Liver (tissue), 9 donors: Measurements from ENCODE around the gene KDM4D. TPM values are rescaled to one million over a fixed set of nuclear protein-coding genes. Genes with fewer than 3 reads are reported as not detected.

Source experiments
- DNase-seq: peaks from one replicate; pipeline ENCODE4 v3.0.0-alpha.2; 2017; ENCODE audit warnings: low spot score
- H3K27ac ChIP-seq, 2 donors: one replicate each; pipeline ENCODE4 v1.7.0; 2013; ENCODE audit warnings: inconsistent platforms in 2 of 2, low read length in 2 of 2, control low read depth in 1 of 2, low read depth in 1 of 2, mild to moderate bottlenecking in 1 of 2
- H3K27me3 ChIP-seq, 4 donors: one replicate each; pipeline versions ENCODE4 v1.6.1 to v1.7.0; 2013; ENCODE audit warnings: low read length in 3 of 4, inconsistent platforms in 1 of 4, mild to moderate bottlenecking in 1 of 4, moderate library complexity in 1 of 4; ENCODE audit not compliant: control insufficient read depth in 4 of 4, insufficient read depth in 4 of 4
- H3K36me3 ChIP-seq, 4 donors: one replicate each; pipeline versions ENCODE4 v1.6.1 to v1.7.0; 2013; ENCODE audit warnings: low read length in 3 of 4, mild to moderate bottlenecking in 3 of 4, low read depth in 1 of 4, moderate library complexity in 1 of 4; ENCODE audit not compliant: control insufficient read depth in 4 of 4, insufficient read depth in 3 of 4
- H3K4me1 ChIP-seq, 4 donors: one replicate each; pipeline versions ENCODE4 v1.6.1 to v1.7.0; 2013; ENCODE audit warnings: low read length in 3 of 4, mild to moderate bottlenecking in 3 of 4, moderate library complexity in 1 of 4; ENCODE audit not compliant: control insufficient read depth in 4 of 4, insufficient read depth in 4 of 4
- H3K4me3 ChIP-seq, 3 donors: one replicate each; pipeline versions ENCODE4 v1.6.1 to v1.7.0; 2013; ENCODE audit warnings: low read length in 3 of 3, control low read depth in 1 of 3, low read depth in 1 of 3, mild to moderate bottlenecking in 1 of 3
- H3K9ac ChIP-seq, 2 donors: one replicate each; pipeline ENCODE4 v1.7.0; 2013; ENCODE audit warnings: low read length in 2 of 2, mild to moderate bottlenecking in 2 of 2, moderate library complexity in 2 of 2, control low read depth in 1 of 2, low read depth in 1 of 2
- H3K9me3 ChIP-seq, 4 donors: one replicate each; pipeline versions ENCODE4 v1.6.1 to v1.7.0; 2013; ENCODE audit warnings: low read length in 3 of 4; ENCODE audit not compliant: control insufficient read depth in 4 of 4
- EGR1 ChIP-seq, 2 donors: IDR thresholded peaks; 2 replicates each; pipeline ENCODE4 v1.6.1; 2016 to 2018; ENCODE audit warnings: antibody characterized with exemption in 2 of 2, low read depth in 2 of 2
- FOXA1 ChIP-seq: IDR thresholded peaks from 2 replicates; pipeline ENCODE4 v1.6.1; 2016; ENCODE audit warnings: antibody characterized with exemption
- FOXA2 ChIP-seq: IDR thresholded peaks from 2 replicates; pipeline ENCODE4 v1.6.1; 2016; ENCODE audit warnings: antibody characterized with exemption
- GABPA ChIP-seq, 2 donors: IDR thresholded peaks in 1 of 2; conservative IDR thresholded peaks in 1 of 2; 2 replicates each; pipeline ENCODE4 v1.6.1; 2016; ENCODE audit warnings: antibody characterized with exemption in 2 of 2, mild to moderate bottlenecking in 1 of 2, moderate library complexity in 1 of 2
- HNF4A ChIP-seq, 2 donors: conservative IDR thresholded peaks; 2 replicates each; pipeline ENCODE4 v1.6.1; 2016; ENCODE audit warnings: antibody characterized with exemption in 2 of 2, mild to moderate bottlenecking in 2 of 2
- HNF4G ChIP-seq: IDR thresholded peaks from 2 replicates; pipeline ENCODE4 v1.6.1; 2016; ENCODE audit warnings: antibody characterized with exemption
- JUND ChIP-seq, 2 donors: IDR thresholded peaks; 2 replicates each; pipeline ENCODE4 v1.6.1; 2016; ENCODE audit warnings: antibody characterized with exemption in 2 of 2
- NR2F2 ChIP-seq: IDR thresholded peaks from 2 replicates; pipeline ENCODE4 v1.6.1; 2016; ENCODE audit warnings: antibody characterized with exemption
- RAD21 ChIP-seq, 2 donors: IDR thresholded peaks; 2 replicates each; pipeline ENCODE4 v1.6.1; 2016; ENCODE audit warnings: antibody characterized with exemption in 2 of 2, mild to moderate bottlenecking in 2 of 2
- RXRA ChIP-seq, 2 donors: IDR thresholded peaks; 2 replicates each; pipeline ENCODE4 v1.6.1; 2017 to 2018; ENCODE audit warnings: antibody characterized with exemption in 2 of 2, mild to moderate bottlenecking in 1 of 2
- SP1 ChIP-seq: IDR thresholded peaks from 2 replicates; pipeline ENCODE4 v1.6.1; 2018; ENCODE audit warnings: antibody characterized with exemption, mild to moderate bottlenecking
- TAF1 ChIP-seq: conservative IDR thresholded peaks from 2 replicates; pipeline ENCODE4 v1.6.1; 2016; ENCODE audit warnings: antibody characterized with exemption, mild to moderate bottlenecking
- YY1 ChIP-seq: IDR thresholded peaks from 2 replicates; pipeline ENCODE4 v1.6.1; 2016; ENCODE audit warnings: antibody characterized with exemption, mild to moderate bottlenecking
- WGBS: extraction: QIAGEN DNeasy Blood & Tissue Kit; methylation state at CpG from one replicate; pipeline ENCODE4 v1.1.7; 2013; 5-methylcytosine and 5-hydroxymethylcytosine counted together
- polyA plus RNA-seq, 2 donors: library from polyadenylated mRNA; stranded (reverse) in 1 of 2; unstranded in 1 of 2; fragments of 200-250 nt in 1 of 2; fragments of >200 nt in 1 of 2; fragmentation: Nextera tagmentation in 1 of 2; extraction: Ambion mirVana in 1 of 2; gene quantifications; one replicate each; pipeline versions ENCODE4 v1.2.1 to v1.2.3, GENCODE V29; 2013 to 2015
- total RNA-seq, 2 donors: library from RNA; depleted of rRNA; stranded (reverse); fragments of >200 nt; gene quantifications; one replicate each; pipeline ENCODE4 v1.2.3, GENCODE V29; 2014
- TF ChIP-seq, protein P1 (sequence below): IDR thresholded peaks from 2 replicates; pipeline ENCODE4 v1.6.1; 2016; ENCODE audit warnings: antibody characterized with exemption
- TF ChIP-seq, protein P2 (sequence below): fragments of 150-350 bp; IDR thresholded peaks from 2 replicates; pipeline ENCODE4 v1.5.1; 2017; ENCODE audit warnings: improper control_type of control experiment, low read depth, low read length; ENCODE audit not compliant: missing input control
- TF ChIP-seq, protein P3 (sequence below): IDR thresholded peaks from 2 replicates; pipeline ENCODE4 v1.6.1; 2016; ENCODE audit warnings: antibody characterized with exemption, mild to moderate bottlenecking
- TF ChIP-seq, protein P4 (sequence below): IDR thresholded peaks from 2 replicates; pipeline ENCODE4 v1.6.1; 2016; ENCODE audit warnings: antibody characterized with exemption
- donor health status: healthy.
- donor health status: healthy.
- donor health status: healthy.
- donor health status: healthy.
- donor health status: healthy.

KDM4D gene
- total and polyA plus RNA-seq, 4 donors = 0.11 to 0.23 (median 0.17) TPM

DNA sequence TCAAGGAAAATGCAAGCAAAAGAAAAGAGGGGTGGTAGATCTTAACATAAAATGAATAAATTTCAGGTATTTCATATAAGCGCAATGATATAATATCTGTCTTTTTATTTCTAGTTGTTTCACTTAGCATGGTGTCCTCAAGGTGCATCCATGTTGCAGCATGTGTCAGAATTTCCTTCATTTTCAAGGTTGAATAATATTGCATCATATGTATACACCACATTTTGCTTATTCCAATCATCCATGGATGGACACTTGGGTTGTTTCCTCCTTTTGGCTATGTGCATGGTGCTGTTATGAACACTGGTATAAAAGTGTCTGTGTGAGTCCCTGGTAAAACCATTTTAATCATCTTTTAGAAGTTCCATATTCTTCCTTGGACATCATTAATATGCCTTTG lies 68.7 kb downstream of the KDM4D start:
- H3K36me3 ChIP-seq = no peaks in the 10 kb centered on the region
- H3K4me1 ChIP-seq = no peaks in the 10 kb centered on the region

DNA sequence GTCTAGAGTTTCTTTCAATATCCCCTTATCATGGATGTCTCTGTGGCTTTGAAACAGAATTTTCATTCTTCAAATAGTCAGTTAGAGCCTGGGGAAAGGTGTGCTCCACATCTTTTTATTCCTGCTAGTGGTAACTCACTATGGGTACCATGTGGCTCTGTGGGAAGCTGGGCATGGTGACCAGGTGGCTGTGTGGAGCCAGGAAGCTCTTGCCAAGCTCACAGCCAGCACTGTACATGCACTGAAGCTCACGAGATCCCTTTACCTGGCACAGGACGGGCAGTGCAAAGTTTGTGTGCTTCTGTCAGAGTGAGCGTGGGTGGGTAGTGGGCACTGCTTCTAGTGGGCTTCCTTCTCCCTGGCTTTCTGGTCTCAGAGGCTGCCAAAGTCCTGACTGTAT lies 69.4 kb downstream of the KDM4D start:
- Histone ChIP-seq H3K36me3 (no peaks in the 10 kb centered on the region), H3K4me3 (no peak overlapping the region), H3K9me3 (no peaks in the 10 kb centered on the region), H3K27me3 (peaks cover 0 to 13% (median 0%) of the 10 kb centered on the region in 4 donors), H3K4me1 (no peaks in the 10 kb centered on the region), H3K9ac (no peak overlapping the region), H3K27ac (no peak overlapping the region)
- WGBS = 76% methylated on average over 3 of the region's 3 CpGs
- no peak for DNase-seq
- TF ChIP-seq FOXA1 (no peak), JUND (IDR thresholded peaks at IDR 0.05) (no peak), EGR1 (IDR thresholded peaks at IDR 0.05; ENCODE audit: low read depth in 2 of 2) (no peak), NR2F2 (no peak), GABPA (IDR thresholded peaks at IDR 0.05 in 1 of 2, conservative IDR thresholded peaks at IDR 0.05 in 1 of 2) (no peak), RXRA (IDR thresholded peaks at IDR 0.05) (no peak), FOXA2 (no peak), SP1 (no peak), TAF1 (no peak), RAD21 (IDR thresholded peaks at IDR 0.05) (no peak), HNF4G (no peak), HNF4A (conservative IDR thresholded peaks at IDR 0.05) (no peak)
- TF ChIP-seq, protein P1, sequence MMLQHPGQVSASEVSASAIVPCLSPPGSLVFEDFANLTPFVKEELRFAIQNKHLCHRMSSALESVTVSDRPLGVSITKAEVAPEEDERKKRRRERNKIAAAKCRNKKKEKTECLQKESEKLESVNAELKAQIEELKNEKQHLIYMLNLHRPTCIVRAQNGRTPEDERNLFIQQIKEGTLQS = no peak
- TF ChIP-seq, protein P2, sequence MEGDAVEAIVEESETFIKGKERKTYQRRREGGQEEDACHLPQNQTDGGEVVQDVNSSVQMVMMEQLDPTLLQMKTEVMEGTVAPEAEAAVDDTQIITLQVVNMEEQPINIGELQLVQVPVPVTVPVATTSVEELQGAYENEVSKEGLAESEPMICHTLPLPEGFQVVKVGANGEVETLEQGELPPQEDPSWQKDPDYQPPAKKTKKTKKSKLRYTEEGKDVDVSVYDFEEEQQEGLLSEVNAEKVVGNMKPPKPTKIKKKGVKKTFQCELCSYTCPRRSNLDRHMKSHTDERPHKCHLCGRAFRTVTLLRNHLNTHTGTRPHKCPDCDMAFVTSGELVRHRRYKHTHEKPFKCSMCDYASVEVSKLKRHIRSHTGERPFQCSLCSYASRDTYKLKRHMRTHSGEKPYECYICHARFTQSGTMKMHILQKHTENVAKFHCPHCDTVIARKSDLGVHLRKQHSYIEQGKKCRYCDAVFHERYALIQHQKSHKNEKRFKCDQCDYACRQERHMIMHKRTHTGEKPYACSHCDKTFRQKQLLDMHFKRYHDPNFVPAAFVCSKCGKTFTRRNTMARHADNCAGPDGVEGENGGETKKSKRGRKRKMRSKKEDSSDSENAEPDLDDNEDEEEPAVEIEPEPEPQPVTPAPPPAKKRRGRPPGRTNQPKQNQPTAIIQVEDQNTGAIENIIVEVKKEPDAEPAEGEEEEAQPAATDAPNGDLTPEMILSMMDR = no peak
- TF ChIP-seq, protein P3, sequence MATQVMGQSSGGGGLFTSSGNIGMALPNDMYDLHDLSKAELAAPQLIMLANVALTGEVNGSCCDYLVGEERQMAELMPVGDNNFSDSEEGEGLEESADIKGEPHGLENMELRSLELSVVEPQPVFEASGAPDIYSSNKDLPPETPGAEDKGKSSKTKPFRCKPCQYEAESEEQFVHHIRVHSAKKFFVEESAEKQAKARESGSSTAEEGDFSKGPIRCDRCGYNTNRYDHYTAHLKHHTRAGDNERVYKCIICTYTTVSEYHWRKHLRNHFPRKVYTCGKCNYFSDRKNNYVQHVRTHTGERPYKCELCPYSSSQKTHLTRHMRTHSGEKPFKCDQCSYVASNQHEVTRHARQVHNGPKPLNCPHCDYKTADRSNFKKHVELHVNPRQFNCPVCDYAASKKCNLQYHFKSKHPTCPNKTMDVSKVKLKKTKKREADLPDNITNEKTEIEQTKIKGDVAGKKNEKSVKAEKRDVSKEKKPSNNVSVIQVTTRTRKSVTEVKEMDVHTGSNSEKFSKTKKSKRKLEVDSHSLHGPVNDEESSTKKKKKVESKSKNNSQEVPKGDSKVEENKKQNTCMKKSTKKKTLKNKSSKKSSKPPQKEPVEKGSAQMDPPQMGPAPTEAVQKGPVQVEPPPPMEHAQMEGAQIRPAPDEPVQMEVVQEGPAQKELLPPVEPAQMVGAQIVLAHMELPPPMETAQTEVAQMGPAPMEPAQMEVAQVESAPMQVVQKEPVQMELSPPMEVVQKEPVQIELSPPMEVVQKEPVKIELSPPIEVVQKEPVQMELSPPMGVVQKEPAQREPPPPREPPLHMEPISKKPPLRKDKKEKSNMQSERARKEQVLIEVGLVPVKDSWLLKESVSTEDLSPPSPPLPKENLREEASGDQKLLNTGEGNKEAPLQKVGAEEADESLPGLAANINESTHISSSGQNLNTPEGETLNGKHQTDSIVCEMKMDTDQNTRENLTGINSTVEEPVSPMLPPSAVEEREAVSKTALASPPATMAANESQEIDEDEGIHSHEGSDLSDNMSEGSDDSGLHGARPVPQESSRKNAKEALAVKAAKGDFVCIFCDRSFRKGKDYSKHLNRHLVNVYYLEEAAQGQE = no peak
- TF ChIP-seq, protein P4, sequence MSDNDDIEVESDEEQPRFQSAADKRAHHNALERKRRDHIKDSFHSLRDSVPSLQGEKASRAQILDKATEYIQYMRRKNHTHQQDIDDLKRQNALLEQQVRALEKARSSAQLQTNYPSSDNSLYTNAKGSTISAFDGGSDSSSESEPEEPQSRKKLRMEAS = no peak

More for the DNA sequence above, 68.7 kb downstream of the KDM4D start:
- peaks cover 0 to 13% (median 2%) of the 10 kb centered on the region in 4 donors for H3K27me3 ChIP-seq
- no peak overlapping the region for H3K4me3 ChIP-seq
- H3K9ac ChIP-seq = no peak overlapping the region
- no peak for DNase-seq
- WGBS = 96% methylated on average over 1 of the region's 1 CpG
- TF ChIP-seq FOXA2 (no peak), HNF4A (conservative IDR thresholded peaks at IDR 0.05) (no peak), RAD21 (IDR thresholded peaks at IDR 0.05) (no peak), FOXA1 (no peak), SP1 (no peak), HNF4G (no peak), RXRA (IDR thresholded peaks at IDR 0.05) (no peak), NR2F2 (no peak), GABPA (IDR thresholded peaks at IDR 0.05 in 1 of 2, conservative IDR thresholded peaks at IDR 0.05 in 1 of 2) (no peak), YY1 (no peak)
- TF ChIP-seq, protein P1 = no peak
- TF ChIP-seq, protein P3 = no peak
- TF ChIP-seq, protein P4 = no peak
- H3K27ac ChIP-seq = no peak overlapping the region
- H3K9me3 ChIP-seq = no peaks in the 10 kb centered on the region
